ENCODE results near the gene BHLHE41.

The BHLHE41 gene

DNA sequence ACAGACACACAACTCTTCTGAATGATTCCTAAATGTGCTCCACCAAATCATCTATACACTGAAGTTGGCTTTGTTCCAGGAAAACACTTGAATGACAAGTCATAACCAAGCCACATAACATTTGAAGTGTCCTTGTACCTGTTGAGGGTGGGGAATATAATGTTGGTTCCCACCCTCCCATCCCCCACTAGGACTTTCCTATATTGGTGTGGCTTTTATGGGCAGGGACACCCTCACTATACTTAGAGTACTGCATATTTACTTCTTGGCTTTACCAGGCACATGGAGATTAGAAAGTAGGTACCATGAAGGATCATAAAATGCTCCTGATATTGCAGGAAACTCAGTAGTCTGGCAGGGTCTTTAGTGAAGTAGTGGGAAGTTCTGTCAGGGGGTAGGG lies 9.7 kb upstream of the BHLHE41 start:
- no peak for DNase-seq (ENCODE audit: low spot score)

DNA sequence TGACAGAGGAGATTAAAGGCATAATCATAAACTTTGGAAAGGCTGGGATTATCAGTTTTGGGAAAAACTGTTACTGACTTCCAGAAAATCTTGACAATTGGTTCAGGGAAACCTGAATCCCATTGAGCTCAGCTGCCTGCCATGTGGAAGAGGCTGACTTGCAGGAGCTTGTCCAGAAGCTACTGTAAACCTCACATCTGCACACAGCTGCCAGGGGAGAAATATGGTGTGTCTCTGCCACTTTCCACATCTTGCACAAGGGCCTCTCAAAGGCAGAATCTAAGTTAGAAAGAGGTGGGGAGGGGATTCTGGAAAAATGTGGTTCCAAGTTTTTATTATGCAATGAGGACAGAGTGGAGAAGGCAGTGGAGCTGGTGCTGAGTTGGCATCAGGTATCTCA lies 8.7 kb upstream of the BHLHE41 start:
- DNase-seq (ENCODE audit: low spot score), result no peak

DNA sequence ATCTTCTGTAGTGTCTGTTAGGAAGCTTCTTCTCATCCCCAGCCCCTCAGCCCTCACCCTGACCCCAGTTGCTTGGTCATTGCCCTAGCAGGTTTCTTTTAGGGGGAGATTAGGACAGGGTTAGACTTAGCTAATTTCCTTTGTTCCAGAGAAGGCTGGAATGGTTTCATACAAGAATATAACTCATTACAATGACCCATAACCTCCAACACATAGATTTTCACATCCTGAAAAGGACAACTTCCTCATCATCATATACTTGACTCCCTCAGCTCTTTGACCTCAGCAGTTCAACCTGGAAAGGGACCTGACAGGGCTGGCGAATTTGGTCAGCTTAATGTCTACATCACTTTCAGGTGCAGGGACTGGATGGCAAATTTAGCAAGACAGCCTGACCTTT lies 8.0 kb upstream of the BHLHE41 start:
- DNase-seq (ENCODE audit: low spot score), result no peak

DNA sequence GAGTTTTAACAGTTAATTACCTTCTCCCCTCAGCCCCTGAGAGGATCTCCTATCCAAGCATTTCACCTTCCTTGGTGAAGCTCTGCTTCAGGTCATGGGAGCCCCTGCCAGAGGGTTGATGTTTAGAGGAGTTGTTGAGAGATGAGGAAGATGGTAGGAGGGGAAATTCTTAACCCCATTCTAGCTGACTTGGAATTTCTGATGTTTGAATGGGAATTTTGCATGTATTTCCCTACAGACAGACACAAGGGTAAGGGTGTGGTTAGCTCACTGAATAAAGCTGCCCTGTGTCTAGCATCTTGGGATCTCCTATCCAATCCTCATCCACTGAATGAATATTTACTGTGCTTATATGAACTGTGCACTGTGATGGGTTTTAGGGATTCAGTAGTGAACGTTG lies 7.1 kb upstream of the BHLHE41 start:
- DNase-seq (ENCODE audit: low spot score), result no peak

DNA sequence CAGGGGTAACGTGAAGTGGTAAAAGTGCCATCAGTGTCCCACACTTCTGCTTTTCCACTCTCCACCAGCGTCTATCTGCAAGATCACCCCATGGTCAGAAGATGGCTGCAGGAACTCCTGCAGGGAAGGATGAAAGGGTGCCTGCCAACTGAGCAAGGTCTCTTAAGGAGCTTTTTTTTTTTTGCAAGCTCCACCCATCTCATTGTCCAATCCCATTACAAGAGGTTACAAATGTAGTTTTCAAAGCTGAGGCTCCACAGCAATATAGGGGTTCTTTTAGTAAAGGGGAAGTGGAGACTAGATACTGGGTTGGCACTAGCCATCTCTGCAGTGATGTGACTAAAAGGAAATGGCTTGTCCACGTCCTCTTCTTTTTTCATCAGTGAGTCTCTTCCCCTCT lies 5.9 kb upstream of the BHLHE41 start:
- no peak for DNase-seq (ENCODE audit: low spot score)

DNA sequence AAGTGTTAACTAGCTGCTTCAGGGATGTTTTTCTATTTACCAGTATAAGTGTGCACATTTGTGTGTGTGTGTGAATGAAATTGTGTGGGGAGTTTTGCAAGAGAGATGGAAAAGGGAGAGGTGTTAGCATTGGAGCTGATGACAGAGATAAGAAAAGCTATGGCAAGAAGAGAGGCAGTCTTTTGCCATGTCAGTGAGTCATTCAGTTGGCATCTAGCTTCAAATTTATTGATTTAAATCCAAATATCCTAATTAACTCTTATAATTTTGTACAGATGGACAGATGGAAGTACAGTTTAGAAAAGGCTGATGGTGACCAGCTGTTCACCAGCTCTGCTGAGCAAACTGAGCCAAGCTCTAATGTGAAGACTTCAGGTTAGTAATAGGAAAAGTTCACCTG lies 3.3 kb upstream of the BHLHE41 start:
- no peak for DNase-seq (ENCODE audit: low spot score)

DNA sequence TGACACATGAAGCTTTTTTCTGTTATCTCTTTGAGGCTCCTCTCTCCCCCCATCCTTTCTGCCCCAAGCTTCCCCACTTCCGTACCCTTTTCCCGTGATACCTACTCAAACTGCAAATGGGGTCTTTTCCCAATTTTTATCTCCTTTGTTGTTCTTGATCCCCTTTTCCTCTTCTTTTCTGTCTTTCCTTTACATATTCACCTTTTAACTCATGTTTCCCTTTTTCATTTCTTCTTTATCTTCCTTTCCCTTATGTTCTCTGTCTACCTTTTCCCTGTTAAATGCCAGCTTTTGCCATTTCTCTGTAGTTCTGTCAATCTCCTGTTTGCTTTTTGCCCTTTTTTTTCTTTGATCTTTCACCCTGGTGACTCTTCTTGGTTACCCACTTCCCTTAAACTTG lies 2.6 kb upstream of the BHLHE41 start:
- no peak for DNase-seq (ENCODE audit: low spot score)

DNA sequence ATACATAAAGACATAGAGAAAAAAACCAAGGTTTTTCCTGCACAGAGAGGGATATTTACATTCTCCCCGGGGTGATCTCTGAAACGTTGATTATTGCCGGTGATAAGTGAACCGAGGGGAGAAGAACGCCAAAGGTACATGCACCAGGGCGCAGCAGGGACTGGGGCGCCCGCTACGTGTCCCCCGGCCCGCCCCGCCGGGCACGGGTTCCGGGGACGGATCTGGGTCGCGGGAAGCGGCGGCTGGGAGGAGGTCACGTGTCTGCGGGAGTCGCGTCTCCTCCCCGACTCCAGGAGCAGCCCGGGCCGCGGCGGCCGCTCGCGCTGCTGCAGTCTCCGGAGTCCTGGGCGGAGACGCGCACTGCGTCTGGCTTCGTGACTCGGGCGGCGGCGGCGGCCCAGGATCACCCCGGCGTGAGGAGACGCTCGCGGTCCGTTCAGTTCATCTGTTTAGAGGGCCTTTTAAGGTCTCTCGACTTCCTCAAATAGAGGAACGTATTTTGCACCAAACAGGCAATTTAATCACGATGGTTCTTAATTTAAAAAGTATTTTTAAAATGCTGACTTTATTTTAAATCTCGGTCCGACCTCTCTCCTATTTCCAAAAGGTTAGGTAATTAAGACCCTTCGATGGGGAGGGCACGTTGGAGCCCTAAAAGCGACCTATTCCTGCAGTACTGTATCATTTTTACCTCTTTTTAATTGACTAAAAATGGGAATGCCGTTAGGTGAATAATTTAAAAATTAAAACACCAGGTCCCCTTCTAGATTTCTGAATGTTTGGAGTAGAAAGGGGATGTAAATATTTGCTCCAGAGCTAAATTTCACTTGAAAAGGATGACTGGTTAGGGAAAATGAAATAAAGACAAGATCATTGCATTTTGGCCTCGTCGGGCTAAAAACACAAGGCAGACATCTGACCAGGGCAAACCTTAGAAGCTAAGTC lies 1.8 kb upstream of the BHLHE41 start:
- no peak for DNase-seq (ENCODE audit: low spot score)

DNA sequence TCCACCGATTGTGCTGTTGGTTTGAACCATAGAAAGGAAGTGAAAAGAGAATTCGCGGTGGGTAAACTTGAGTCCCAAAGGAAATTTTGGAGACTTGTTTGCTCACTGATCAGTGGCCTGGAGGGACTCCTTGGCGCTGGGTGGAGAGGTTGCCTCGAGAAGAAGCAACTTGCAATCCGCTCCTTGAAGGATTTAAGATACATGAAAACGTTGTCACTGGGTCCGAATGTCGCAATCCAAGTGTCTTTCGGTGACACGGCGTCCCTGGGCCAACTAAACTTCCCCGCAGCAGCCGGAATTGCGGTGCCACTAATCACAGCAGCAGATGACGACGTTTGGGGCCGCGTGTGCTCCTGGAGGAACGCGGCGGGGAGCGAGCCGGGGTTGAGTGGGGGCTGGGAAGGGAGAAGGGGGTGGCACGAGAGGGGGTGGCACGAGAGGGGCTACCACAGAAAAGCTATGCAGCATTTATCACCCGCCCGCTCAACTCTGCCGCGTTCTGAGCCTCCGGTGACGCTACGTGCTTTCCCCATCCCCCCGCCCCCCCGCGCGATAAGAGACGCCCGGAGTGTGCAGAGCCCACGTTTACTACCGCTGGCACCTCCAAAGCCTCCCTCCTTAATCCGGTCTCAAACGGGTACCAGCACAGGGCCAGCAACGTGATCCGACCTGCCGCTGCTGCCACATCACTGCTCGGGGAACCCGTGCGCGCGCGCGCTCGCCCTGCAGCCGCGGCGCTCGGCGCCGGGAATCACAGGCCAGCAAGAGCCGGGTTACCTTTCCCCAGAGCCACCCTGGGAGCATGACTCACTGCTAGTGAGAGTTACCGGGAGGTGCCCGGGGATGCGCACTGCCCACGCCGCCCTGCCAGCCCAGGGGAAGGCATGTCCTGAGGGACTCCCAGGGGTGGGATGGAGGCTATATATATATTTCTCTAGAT lies 833 bp upstream of the BHLHE41 start:
- no peak for DNase-seq (ENCODE audit: low spot score)

DNA sequence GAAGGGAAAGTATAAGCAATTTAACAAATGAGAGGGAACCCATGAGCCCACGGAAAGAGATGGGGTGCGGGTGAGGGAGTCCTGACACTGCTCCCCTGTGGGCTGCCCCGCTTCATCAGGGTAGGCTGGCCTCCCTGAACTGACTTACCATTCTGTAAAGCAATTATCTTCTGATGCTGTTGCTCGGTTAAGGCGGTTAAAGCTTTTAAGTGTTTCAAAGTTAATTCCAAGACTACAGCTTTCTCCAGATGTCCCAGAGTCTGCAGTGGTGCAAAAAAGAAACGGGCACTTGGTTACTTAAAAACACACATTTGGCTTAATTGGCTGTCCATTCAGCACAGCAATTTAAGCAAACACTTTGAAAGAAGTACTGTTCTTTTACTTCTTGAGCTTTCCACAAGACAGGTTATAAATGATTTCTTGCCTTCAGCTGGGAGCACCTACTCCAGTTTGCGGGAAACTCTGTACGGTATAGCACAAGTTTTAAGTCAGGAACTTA lies 1.3 kb downstream of the BHLHE41 start:
- no peak for DNase-seq (ENCODE audit: low spot score)

DNA sequence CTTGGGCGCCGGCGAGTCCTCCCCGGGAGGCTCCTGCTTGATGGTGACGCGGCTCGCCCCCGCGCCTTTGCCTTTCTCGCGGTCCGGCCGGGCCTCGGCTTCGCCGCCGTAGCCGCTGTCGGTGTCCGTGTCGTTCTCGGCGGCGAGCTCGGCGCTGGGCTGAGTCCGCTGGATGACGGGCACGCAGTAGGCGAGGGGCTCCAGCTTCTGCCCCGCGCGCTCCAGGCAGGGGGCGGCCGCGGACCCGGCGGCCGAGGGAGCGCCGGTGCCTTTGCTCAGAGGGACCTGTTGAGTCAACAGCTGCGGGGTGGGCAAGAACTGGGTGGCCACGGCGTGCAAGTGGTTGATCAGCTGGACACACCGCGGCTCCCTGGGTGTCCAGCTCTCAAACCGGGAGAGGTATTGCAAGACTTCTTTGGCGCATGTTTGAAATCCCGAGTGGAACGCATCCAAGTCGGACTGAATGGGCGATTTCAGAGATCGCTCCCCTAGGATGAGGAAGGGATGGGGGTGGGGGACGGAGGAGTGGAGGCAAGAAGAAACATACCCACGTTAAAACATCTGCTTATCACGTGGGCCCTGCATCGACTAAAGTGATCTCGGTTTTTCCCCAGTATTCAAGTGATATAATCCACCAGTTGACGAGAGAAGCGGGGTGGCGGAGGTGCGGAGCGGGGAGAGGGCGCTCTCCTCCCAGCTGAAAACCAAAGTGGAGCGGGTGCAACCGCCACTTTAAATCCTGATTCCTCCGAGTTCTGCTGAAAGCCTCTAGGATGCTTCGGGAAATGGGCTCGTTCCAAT lies 2.0 kb downstream of the BHLHE41 start:
- DNase-seq (ENCODE audit: low spot score), result no peak

DNA sequence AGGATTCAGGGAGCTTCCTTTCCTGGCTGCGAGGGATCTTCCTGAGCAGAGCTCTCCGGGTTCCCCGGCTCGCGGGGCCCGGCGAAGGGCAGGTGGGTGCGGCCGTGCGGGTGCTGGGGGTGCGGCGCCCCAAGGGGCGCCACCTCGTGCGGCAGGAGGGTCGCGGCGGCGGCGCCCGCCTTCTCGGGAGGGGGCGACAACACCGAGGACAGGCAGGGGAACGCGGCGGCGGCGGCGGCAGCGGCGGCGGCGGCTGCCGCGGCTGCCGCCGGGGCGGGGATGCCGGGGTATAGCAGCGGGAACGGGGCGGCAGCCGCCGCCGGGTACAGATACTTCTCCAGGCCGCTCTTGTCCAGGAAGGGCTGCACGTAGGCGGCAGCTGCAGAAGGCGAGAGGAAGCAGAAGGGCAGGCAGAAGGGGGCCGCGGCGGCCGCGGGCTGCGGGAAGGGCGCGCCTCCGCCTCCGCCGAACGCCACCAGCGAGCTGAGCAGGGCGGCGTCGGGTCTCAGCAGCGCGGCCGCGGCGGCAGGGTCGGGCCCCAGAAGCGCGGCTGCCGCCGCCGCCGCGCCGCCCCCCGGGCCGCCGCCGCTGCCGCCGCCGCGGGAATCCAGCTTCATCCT lies 2.7 kb downstream of the BHLHE41 start:
- no peak for DNase-seq (ENCODE audit: low spot score)

DNA sequence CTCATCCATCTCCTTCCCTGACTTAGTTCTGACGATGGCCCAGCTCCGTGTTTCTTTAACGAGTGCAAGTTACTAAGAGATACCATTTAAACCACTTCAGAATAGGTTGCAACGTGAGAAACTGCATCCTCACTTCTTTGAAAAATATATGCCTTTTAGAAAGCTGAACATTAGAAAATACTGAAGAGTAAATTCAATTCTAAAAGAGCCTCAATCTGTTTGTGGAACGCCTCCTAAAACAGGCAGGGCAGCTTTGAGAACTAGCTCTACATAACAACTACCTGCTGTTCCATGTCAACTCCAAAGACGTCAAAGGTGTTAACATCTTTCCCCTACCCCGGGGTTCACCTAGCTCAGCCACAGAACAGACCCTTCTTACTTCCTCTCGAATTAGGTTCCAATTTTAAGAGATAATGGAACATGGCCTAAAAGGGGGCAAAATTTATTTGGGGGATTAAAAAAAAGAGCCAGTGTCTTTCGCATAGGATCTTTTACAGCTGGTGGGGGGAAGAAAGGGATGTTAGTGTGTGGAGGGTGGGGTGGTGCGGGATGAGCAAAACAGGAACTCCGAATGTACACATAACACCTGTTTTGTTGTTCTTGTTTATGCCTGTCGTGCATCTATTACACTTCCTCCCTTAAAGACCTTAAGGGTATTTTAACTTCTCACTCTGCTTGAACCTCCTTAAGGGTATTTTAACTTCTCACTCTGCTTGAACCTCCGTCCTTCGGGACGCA lies 3.3 kb downstream of the BHLHE41 start:
- no peak for DNase-seq (ENCODE audit: low spot score)

DNA sequence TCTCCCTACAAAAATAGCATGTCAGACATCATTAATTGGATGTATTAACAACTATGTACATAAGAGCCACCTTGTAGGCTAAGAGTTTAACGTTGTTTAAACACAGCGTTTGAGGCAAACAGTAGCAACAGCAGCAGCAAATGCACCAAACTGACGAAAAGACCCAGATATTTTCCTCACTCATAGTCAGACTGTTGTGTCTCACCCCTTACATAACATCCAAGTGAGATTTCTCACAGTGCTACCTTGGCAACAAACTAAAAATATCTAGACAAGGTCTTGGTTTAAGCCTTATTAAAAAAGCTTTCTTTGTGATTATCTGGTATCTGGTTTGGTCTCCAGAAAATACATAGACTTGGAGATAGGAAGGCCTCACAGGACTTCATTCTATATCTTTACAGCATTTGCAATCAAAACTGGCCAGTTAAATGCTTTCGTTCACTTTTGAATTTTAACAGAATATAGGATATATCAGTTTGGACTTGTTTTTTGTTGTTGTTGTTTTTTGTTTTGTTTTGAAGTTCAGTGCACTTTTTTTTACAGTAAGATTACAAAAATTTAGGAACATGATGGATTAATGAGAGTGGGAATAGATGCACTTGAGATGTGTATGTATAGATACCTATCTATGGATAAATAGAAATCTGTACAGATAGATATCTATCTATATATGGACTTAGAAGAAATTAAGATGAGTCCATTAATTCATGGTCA lies 4.1 kb downstream of the BHLHE41 start:
- no peak for DNase-seq (ENCODE audit: low spot score)

DNA sequence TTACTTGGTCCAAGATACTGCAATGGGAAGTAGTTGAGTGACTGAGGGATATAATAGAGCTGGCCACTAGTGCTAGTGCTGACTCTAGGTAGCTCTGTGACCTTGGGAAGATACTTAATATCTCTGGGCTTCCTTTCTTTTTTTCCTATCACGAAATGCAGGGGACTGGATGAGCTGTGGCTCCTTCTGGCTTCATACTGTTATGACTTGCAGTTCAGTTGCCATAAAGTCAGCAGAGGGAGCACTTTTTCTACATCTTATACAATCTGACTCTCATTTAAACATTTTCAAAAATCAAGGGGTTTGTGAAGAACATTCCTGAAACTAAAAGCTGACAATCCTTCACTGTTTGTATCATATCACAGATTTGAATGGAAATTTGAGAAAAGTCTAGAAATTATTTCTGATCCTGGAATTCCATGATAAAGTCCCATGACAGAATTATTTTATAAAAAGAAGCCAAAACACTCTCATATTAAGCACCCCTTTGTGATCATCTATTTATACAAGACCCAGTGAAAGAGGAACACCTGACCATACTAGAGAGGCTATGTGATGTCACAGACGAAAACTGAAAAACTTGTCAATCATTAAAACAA lies 5.3 kb downstream of the BHLHE41 start:
- DNase-seq (ENCODE audit: low spot score), result no peak

DNA sequence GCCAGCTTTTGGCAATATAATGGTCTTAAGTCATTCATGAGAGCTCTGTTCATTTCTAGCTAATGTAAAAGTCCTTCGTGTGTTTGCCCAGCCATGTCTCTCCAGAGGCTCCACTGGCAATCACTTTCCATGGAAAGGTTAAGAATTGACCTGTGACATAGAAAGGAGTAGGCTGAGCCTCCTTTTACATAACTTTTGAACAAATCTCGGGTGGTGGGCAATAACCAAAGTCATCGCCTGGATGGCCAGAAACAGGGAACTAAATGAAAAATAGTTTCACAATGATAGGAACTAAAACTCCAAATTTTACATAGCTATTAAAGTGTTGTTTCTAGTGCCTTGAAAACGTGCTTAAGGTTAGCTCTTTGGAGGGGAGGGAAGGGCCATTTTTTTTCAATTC lies 6.5 kb downstream of the BHLHE41 start:
- no peak for DNase-seq (ENCODE audit: low spot score)

DNA sequence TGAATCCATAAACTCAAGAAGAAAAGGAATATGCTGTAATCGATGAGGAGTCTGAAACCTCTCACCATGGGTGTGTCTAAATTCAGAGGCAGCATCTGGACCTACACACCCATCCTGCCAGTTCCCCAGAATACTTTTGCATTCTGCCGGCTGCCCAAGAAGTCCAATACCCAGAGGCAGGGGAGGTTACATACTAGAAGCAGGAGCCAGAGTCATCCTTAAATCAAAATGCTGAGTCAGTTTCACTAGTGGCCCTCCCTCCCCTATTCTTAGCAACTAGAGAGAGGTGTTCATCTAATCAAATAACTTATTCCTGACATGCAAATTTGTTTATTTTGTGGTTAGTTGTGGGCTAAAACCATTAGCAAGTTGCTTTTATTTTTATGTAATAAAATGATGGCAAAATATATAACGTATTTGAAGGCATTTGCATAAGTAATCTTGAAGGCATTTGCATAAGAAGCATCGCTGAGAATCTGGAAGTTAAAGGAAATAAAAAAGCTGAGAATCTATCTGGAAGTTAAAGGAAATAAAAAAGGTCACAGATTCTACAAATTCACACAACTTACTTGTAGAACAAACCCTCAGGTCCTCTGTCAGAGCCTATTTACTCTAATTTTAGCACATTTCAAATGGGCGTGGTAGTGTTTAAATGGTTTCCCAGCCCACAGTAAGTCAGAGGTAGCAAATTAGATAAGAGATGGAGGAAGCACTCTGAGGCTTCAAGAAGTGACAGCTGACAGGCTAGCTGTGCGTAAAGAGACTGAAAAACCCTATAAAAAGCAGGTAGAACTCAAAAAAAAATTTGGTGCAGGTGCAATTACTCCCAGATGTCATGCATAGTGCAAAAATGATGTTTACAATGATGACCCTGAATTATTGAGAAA lies 7.8 kb downstream of the BHLHE41 start:
- no peak for DNase-seq (ENCODE audit: low spot score)

DNA sequence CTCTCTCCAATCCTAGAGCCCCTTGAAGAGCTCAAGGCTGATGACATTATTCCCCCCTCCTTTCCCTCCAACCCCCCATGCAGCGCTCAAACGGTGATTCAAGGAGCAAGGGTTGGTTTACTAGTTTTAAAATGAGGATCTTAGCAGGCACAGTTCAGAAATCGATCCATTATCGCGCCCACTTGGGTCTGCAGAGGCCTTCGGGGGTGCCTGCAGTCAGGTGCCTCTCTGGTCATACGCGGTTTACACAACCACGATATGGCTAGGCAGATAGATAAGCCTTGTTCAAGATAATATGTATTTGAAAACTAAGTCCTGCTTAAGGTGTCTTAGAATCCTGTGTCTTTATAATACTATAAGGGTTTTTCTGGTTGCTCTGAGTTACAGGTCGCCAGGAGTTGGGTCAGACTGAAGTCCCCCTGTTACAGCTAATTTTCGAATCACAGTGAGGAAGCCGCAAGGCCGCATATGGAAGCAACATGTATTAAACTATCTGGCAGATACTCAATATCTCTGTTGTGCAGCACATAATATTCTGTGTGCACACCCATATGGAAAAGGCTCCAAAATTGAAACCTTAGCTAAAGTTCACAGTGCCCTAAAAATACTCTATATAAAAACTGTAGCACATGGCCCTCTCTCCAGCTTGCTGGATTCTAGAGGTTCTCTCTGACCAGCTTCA lies 10.0 kb downstream of the BHLHE41 start:
- no peak for DNase-seq (ENCODE audit: low spot score)
